Measurements from ENCODE around the gene PABPN1L. TPM values are rescaled to one million over a fixed set of nuclear protein-coding genes. Genes with fewer than 3 reads are reported as not detected.

Gene PABPN1L, protein sequence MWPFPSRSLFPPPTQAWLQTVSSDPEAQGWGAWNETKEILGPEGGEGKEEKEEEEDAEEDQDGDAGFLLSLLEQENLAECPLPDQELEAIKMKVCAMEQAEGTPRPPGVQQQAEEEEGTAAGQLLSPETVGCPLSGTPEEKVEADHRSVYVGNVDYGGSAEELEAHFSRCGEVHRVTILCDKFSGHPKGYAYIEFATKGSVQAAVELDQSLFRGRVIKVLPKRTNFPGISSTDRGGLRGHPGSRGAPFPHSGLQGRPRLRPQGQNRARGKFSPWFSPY
- not detected for total RNA-seq
- long read RNA-seq, donor 1, result 0 reads
- long read RNA-seq, donor 2, result 0 reads

DNA sequence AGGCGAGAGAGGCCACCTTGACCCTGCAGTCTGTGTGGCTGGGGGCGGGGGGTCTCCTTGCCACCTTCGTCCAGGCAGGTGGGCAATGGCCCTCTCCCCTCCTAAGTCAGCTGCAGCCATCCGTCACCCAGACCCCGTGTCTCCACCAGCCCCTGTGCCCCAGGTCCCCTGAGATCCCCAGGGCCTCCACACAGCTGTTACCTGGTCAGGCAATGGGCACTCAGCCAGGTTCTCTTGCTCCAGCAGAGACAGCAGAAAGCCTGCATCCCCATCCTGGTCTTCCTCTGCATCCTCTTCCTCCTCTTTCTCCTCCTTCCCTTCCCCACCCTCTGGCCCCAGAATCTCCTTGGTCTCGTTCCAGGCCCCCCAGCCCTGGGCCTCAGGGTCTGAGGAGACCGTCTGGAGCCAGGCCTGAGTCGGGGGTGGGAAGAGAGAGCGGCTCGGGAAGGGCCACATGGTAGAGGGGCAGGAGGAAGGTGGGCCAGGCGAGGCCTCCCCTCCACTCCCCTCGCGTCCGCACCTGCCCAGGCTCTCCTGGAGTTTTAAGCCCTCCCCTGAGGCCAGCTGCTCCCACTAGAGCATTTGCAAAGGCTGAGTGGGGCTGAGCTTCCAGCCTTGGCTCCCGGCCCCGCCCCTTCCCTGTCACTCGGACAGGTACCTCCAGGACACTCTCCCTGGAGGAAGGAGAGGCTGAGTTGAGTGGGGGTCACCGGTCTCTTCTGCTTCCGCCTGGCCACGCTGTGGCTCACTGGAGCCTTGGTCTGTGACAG lies at the start of gene PABPN1L:
TSS of gene PABPN1L (minus strand) at position 510 of the 770 bp plus-strand sequence. CDS start at position 456, 54 bp downstream.
- intact Hi-C loops (cut with DNase I), result no loop called here

DNA sequence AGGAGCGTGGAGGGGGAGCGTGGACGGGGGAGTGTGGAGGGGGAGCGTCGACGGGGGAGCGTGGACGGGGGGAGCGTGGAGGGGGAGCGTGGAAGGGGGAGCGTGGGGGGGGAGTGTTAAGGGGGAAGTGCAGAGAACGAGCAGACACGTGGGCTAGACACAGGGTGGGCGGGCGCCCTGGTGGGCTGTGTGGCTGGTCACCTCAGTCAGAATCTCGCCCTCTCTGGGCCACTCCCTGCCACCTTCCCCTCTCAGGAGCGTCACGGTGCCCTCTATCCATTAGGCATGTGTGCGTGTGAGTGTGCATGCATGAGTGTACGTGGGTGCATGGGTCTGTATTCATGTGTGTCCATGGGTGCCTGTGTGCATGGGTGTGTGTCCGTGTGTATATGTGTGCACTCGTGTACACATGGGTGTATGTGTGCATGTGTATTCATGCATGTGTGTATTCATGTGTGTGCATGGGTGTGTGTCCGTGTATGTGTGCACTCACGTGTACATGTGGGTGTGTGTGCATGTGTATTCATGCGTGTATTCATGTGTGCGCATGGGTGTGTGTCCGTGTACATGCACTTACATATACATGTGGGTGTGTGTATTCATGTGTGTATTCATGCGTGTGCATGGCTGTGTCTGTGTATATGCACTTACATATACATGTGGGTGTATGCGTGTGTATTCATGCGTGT lies 49.3 kb upstream of the PABPN1L start:
- intact Hi-C loops (cut with DNase I), result no loop called here

More for the DNA sequence above, at the start of gene PABPN1L:
- DNase-seq (ENCODE audit: low spot score), result no peak

DNA sequence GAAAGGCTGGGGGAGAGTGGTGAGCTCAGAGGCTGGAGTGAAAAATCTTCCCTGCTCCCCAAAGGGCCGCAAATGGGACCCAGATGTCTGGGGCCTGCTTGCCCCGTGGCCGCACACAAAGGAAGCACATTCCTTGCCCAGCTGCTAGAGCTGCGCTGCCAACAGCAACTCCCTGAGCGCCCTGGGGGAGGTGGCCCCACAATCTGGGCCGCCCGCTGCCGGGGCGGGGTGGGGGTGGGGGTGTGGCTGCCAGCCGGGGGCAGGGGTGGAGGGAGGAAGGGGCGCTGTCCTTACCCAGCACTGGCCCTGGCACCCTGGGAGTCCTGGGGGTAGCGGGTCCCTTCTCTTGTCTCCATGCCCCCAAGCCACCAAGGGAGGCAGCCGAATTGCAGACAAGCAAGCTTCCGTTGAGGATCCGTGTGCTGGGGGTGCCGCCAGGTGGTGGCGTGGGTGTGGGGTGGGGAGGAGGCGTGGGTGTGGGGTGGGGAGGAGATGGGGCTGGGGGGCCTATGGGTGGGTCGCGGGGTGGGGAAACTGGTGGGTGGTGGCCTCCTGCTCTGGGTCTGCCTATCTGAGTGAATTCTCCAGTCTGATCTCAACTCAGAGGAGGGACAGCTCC lies 48.4 kb upstream of the PABPN1L start:
- intact Hi-C loops (cut with DNase I), result no loop called here
- DNase-seq (ENCODE audit: low spot score), result no peak

More for the DNA sequence above, 49.3 kb upstream of the PABPN1L start:
- DNase-seq (ENCODE audit: low spot score), result no peak

DNA sequence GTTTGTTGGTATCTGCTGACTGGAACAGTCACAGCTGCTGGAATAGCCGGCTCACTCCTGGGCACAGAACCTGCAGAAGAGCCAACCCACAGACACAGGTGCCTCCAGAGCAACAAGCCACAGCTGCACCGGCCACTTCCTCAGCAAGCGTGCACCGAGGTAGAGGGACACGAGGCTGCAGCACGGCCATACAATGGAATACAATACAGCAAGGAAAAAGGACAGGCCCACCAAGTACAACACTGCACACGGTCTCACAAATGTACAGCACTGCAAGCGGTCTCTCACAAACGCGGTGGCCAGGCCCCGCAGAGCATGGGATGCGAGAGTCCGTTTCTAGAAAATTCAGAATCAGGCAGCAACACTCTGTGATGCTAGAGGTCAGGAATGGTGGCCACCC lies 47.4 kb upstream of the PABPN1L start:
- DNase-seq (ENCODE audit: low spot score), result no peak
- intact Hi-C loops (cut with DNase I), result no loop called here

DNA sequence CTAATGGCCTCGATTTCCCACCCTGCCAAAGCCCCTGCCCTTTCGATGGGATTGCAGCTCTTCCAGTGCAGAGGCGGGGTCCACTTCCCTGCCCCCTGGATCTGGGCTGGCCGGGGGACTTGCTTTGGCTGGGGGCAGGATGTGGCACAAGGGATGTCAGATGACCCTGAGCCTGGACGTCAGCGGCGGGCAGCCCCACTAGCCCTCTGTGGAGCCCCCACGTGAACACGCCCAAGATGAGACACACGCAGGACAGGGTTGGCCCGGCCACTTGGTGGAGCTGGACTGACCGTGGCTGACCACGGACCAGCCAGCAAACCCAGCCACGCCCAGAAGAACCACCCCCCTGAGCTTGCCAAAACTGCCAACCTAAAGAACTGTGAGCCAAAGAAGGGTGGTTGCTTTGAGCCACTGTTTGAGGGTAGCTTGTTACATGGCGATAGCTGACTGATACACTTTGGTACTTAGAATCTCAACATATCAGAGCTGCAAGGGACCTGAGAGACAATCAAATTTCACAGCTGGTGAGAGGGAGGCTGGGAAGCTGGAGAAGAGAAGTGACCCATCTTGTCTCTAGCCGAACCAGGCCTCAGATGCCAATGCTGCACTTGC lies 46.6 kb upstream of the PABPN1L start:
- DNase-seq (ENCODE audit: low spot score), result no peak
- intact Hi-C loops (cut with DNase I), result no loop called here

DNA sequence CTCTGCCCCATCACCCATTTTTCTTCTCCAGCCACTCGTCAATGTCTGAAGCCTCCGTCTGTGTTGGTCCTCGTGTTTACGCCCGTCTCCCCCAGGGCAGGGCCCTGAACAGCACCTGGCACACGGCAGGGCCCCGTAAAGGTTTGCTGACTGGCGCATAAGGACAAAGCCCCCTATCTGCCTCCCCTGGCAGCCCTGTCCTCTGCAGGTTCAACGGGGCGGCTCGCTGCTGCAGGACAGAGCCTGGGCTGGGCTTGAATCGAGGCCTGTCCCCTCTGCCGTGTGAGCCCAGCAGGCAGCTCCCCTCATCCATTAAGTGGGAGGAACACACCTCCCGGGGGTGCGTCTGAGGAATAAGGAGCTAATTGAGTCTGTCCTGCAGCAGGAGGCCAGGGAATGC lies 46.1 kb upstream of the PABPN1L start:
- intact Hi-C loops (cut with DNase I), result no loop called here
- no peak for DNase-seq (ENCODE audit: low spot score)

DNA sequence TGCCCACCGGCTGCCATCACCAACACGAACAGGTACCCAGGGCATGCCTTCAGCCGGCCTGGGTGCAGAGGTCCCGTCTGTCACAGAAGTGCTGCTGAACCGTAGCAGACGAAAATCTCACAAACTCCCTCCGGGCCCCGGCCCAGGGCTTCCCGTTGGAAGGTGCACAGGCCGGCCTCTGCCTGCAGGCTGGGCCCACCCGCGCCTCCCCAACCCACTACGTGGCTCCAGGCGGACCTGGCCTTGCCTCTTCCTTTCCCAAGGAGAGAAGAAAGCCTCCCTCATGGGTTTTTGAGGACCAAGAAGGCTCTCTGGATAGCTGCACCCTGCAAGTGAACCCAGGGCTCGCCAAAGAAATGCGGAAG lies 45.5 kb upstream of the PABPN1L start:
- intact Hi-C loops (cut with DNase I), result no loop called here
- DNase-seq (ENCODE audit: low spot score), result no peak

DNA sequence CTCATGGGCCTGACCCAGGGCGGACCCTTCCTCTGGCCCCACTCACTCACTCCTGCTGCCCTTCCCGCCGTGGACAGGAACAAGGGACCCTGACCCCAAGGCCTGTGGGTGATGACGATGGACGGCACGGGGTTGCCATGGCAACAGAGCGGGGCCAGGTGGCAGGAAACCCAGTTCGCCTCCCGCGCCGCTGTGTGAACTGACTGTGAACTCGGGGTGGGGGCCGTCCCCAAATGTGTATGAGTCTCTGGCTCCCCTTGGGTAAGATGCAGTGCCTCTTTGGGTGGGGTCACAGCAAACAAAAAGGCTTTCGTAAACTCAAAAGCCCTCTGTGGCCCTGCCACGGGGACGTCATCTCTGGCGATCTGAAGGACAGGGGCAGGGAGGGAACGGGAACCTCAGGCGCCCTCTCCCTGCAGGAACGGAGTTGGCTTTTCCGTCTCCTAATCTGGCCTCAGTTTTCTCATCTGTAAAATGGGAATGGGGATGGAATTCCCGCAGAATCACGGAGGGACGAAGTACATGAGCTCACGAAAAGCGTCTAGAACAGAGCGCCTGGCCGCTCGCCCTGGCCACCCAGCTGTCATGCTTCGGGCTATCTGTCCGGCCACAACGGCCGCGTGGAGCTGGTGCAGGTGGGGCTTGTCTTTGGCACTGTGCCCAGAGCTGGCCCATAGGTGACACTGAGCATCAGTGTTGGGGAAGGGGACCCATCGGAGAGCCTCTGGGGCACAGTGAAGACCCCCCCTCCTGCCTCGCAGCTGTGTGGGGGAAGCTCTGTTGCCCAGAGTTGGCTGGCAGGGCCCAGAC lies 44.9 kb upstream of the PABPN1L start:
- no peak for DNase-seq (ENCODE audit: low spot score)
- intact Hi-C loops (cut with DNase I), result no loop called here

DNA sequence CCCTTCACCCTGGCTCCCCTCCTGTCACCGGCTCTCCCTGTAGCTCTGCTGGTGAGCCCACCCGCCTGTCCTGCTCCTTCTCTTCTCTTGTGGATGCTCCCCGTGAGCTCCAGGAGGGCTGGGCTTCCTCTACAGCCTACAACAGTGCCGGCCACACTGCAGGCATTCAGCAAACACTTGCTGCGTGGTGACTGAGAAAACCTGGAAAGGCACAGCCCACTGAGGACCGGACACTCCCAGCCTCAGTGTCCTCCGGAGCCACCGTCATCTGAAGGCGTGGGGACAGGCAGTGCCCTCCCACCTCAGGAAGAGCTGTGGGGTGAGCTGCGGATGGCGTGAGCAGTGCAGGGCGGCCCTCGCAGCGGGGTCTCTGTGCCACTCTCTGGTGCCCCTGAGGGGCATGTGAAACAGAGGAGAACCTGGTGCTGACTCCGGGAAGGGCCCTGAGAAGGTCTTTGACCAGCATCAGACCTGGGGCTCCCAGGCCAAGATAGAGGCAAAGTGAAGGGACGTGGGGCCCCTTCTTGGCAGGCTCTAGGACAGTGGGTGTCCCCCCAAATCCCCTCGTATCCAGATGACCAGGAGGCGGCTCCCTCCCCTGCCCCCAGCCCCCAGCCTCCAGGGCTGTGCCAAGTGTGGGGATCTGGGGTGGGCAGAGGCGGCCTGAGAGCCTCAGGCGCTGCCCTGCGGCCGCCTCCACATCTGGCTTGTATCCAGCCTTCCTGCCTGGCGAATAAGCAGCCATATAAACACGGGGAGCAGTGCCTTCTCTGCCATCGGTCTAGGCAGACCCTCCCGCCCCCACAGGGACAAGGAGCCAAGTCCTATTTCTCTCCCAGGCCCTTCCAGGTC lies 44.0 kb upstream of the PABPN1L start:
- no peak for DNase-seq (ENCODE audit: low spot score)
- intact Hi-C loops (cut with DNase I), result no loop called here

DNA sequence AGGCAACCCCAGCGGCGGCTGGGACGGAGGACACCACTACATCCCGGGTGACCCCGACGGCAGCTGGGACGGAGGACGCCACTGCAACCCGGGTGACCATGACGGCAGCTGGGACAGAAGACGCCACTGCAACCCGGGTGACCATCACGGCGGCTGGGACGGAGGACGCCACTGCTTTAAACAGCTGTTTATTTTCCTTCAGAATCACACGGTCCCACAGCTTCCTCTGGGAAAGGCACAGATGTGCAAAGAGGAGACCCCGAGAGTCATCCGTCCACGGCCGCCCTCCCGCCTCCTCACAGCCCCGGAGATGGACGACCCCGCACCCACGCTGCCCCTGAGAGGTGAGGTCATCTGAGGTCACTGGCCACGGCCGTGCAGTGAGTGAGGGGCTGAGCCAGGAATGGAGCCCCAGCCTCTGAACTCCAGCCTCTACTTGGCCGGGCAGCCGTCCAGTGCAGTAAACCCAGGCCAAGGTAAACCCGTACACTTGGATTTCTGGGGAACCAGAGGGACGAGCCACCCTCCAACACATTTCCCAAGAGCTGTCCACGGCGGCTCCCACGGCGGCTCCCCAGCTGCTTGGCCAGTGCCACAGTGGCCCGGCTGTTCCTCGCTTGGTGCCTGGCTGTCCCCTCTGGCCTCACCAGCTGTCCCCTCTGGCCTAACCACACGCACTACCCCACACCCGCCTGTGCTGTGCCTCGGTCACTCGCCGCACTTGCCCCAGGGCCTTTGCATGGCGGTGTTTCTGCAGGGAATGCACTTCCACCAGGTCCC lies 43.2 kb upstream of the PABPN1L start:
- no peak for DNase-seq (ENCODE audit: low spot score)
- intact Hi-C loops (cut with DNase I), result loop anchor here in 1 of 2 donors (1.0 kb wide), 1 partner anchor 95 kb away; no protein-coding TSS in a partner anchor

DNA sequence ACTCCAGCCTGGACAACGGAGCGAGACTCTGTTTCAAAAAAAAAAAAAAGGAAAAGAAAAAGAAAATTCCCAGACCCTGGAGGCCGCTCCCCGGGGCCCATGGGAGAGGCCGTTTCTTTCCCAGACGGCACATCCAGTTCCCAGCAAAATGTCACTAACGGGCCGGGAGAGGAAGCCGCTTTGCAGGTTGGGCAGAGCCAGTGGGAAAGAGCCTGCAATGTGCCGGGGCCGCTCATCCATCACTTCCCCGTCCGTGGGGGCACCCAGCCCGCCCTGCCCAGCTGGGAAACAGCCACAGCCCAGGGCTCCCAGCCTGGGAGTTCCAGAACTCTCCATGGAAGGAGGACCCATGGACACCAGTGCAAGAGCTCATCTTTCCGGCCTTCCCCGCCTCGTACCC lies 41.8 kb upstream of the PABPN1L start:
- intact Hi-C loops (cut with DNase I), result no loop called here
- no peak for DNase-seq (ENCODE audit: low spot score)

DNA sequence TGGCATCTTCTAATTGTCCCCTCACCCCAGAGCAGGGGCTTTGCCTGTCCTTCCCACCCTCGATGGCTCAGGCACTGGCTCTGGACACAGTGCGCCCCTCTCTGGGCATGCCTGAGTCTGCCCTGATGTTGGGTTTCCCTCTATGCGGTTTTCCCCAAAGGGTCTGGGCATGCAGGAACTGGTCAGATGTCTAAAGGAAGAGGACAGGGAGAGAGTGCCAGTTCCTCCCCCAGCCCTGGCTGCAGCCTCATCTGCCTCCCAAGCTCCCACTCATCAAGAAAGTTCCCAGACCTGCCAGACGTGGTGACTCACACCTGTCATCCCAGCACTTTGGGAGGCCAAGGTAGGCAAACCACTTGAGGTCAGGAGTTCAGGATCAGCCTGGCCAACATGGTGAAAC lies 41.3 kb upstream of the PABPN1L start:
- no peak for DNase-seq (ENCODE audit: low spot score)
- intact Hi-C loops (cut with DNase I), result no loop called here

DNA sequence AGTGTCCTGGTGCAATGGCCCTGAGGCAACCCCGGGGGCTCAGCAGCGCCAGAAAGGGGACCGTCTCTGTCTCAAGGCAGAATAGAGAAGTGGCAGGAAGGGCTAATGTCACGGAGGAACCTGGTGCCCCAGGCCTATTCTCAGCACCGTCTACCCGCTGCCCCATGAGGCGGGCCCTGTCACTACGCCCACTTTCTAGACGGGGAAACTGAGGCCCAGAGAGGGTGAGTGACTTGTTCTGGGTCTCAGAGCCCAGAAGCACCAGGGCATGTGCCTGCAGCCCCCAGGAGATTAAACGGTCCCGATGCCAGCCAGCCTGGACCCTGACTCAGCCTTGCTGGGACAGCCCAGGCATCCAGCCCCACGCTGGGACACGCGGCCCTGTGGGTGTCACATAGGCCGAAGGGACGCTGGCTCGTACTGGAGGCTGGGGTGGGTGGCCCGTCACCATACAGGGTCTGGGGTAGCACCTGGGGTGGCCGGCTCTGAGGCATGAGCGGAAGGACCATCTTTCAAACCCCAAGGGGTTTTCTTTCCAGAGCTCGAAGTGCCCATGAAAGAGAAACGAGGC lies 40.2 kb upstream of the PABPN1L start:
- DNase-seq (ENCODE audit: low spot score), result no peak
- intact Hi-C loops (cut with DNase I), result no loop called here

DNA sequence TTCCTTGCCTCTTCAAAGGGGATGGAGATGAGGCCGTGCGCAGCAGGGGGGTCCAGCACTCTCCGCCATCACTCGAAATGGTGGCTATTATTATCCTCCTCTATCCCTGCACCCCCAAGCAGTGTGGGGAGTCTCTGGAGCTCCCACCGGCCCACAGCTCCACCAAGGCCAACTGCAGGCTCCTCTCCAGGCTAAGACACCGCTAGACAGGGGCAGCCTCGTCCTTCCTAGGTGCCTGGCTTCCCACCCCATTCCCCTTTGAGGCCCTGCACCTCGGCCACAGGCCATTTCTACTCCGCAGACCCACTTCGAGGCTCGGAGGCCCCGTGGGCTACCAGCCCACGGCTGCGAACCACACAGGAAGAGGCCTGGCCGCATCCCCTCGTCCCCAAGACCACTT lies 39.6 kb upstream of the PABPN1L start:
- intact Hi-C loops (cut with DNase I), result no loop called here
- no peak for DNase-seq (ENCODE audit: low spot score)

DNA sequence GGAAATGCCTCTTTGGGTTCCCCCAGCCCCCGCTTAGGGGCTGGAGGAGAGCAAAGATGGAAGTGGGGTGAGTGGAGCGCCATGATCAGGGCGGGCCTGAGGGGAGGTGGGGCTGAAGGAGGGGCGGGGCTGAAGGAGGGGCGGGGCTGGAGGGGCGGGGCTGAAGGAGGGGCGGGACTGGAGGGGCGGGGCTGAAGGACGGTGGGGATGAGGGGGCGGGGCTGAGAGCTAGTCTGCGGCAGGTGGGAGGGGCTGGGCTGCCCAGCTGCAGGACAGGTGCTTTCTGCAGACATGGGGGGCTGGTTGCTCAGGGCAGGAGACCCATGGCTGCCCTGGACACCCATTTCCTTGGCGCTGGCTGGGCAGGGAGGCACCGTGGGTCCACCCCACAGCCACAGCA lies 39.1 kb upstream of the PABPN1L start:
- intact Hi-C loops (cut with DNase I), result no loop called here
- DNase-seq (ENCODE audit: low spot score), result no peak

DNA sequence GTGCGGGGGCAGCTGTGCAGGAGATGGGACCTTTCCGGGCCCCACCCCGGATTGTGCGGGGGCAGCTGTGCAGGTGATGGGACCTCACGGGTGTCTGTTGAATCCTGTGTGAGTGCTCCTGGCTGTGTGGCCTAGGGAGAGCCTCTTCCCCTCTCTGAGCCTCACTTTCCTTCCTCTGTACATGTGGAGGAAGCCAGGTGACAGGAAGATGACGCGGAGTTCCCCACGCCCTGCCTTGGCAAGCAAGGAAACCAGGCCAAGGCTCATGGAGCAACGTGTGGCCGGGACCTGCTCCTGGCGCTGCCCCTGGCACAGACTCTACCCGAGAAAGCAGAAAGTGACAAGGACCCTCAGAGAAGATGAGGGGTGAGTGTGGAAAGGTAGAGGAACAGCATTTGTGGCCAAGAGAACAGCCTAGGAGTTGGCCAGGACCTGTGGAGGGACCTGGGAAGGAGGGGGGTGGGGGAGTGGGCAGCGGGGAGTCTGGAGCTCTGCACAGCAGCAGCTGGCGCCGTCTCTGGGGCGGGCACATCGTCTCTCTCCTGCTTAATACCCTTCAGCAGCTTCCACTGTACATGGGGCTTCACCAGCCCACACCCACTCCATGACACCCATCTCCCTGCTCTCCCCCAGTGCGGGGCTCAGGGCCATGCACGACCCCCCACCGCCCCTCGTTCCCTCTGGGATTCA lies 38.4 kb upstream of the PABPN1L start:
- intact Hi-C loops (cut with DNase I), result no loop called here

More for the DNA sequence above, 38.4 kb upstream of the PABPN1L start:
- DNase-seq (ENCODE audit: low spot score), result no peak
